ENCODE measurements around the gene TGFB2.

DNA sequence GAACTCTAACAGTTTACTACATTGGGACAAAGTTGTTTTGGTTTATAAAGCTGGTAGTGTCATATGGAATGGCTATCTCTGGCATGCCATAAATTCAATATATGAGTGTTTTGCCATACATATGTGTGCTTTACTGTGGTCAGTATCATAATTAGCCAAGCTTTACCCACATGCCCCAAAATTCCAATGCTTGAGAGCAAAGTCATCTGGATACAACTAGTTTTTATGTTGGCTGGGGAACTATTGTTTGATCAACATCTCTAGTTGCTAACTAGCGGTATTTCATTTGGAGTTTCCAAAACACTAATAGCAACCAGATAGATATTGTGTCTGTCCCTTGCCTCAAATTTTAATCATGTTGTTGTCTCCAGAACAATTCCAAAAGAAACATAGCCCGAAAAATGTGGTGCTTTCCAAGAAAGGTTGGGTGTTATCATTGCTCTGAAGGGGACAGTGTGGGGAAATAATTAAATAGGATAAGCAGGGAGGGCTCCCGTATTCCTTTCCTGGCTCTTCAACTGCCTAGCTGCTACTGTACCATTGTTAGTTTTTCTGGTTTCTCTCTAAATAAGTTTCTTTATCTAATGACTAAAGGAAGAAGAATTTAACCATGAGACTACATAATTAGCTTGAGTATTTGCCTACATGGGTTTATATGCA lies 136.1 kb downstream of the TGFB2 start:
- TF ChIP-seq CTCF (IDR thresholded peaks at IDR 0.05 in 2 of 3, conservative IDR thresholded peaks at IDR 0.05 in 1 of 3; ENCODE audit: borderline replicate concordance in 1 of 3, insufficient read depth in 1 of 3, low read depth in 2 of 3, low read length in 2 of 3) (no peak), RAD21 (IDR thresholded peaks at IDR 0.05; ENCODE audit: low read depth) (no peak), POLR2A (IDR thresholded peaks at IDR 0.05; ENCODE audit: borderline replicate concordance, extremely low read depth, insufficient read depth, insufficient read length) (no peak), EZH2 (IDR thresholded peaks at IDR 0.05) (no peak)
